NK-92 treated with Interleukin-12 subunit alpha and Interleukin-12 subunit beta, amount 100 ng/mL, for 24 hours (cell line): ENCODE results near the gene GAN.
A peak's percentile ranks its signal among the peaks of the same experiment; 100 is the strongest.

Experiments
- DNase-seq: peaks from one replicate; lab custom pipeline; 2025; lab: John Stamatoyannopoulos, UW

Gene GAN, protein sequence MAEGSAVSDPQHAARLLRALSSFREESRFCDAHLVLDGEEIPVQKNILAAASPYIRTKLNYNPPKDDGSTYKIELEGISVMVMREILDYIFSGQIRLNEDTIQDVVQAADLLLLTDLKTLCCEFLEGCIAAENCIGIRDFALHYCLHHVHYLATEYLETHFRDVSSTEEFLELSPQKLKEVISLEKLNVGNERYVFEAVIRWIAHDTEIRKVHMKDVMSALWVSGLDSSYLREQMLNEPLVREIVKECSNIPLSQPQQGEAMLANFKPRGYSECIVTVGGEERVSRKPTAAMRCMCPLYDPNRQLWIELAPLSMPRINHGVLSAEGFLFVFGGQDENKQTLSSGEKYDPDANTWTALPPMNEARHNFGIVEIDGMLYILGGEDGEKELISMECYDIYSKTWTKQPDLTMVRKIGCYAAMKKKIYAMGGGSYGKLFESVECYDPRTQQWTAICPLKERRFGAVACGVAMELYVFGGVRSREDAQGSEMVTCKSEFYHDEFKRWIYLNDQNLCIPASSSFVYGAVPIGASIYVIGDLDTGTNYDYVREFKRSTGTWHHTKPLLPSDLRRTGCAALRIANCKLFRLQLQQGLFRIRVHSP

DNA sequence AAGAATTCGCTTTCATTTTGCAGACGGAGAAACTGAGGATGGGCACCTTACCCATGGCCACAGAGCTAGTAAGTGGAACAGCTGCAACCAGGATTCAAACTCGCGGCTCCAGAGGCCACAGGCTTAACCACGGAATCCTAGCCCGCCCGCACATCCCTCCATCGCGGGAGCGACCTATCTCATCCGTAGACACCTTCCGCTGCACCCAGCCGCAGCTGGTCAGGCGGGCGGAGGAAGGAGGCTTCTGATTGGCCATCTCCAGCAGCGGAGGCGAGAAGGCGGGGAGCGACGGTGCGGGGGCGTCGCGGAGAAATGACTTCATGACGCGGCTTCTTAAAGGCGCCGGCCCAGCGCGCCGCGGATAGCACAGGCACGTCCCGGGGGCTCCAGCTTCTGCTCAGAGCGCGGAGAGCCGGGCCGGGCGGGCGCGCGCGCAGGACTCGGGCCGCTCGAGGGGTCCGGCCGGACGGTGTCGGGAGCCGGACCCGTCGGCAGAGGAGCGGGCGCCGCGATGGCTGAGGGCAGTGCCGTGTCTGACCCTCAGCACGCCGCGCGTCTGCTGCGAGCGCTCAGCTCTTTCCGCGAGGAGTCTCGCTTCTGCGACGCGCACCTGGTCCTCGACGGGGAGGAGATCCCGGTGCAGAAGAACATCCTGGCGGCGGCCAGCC lies at the start of gene GAN:
Gene GAN (plus strand): TSS at position 360 of the 668 bp plus-strand sequence. CDS start 152 bp downstream, at position 512.
- DNase-seq, result peak; percentile 88

DNA sequence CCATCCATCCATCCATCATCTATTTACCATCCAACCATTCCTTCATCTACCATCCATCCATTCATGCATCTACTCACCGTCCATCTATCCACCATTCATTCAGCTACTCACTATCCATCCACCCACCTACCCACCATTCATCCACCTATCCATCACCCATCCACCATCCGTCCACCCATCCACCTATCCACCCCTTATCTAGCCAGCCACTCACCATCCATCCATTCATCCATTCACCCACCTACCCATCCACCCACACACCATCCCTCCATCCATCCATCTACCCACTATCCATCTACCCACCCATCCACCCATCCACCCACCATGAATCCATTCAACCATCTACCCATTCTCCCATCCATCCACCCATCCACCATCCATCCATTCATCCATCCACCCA lies 49.7 kb upstream of the GAN start:
- no peak for DNase-seq

- DNase-seq, result no peak
Measured at GRCh38 chr16:81265658-81266451, 48.9 kb upstream of the GAN start.

DNA sequence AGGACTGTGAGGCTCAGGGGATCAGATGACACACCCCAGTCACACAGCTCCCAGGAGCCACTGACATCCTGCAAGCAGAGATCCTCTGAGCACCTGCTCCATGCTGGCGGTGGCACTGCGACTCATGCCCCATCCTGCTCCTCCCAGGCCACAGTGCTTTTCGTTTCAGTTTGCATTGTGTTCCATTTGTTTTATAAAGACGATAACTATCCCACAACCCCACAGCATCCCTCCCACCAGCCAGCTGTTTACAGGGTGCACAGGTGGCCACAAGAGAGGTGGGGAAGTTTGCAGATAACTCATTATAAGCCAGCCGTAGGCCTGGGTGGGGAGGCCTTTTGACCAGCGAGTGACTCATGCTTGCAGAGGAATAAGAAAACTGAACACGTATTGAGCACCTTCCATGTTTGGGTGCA lies 48.1 kb upstream of the GAN start:
- no peak for DNase-seq

- DNase-seq, result no peak
Measured at GRCh38 chr16:81268509-81268908, 46.3 kb upstream of the GAN start.

DNA sequence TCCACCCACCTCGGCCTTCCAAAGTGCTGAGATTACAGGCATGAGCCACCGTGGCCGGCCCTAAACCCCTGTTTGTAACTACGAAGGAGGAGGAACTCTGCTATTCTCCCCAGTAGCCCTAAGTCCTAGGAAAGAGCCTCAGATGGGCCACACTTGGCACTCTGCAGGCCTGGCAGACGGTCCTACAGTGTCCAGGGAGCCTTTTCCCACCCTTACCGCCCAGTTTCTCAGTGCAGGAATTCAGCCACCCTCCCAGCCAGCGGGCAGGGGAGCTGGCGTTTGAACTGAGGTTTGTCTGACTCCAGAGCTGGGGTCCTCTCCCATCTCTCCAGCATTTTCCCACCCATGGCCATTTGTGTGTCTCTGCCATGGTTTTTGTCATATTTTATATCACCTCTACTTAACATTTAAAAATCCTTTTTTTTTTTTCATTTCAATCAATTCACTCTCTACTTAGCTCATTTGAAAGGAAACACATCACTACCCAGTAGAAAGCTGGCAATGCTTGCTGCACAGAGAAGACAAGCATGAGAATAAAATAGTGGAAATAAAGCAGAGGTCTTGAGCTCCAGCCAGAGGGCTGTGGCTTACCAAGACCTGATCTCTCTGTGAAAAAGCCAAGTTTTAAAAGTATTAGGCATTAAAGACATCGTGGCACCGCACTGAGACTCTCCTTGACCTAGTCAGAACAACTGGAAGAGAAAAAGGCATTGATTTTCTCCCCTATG lies 41.4 kb upstream of the GAN start:
- DNase-seq, result no peak

- DNase-seq, result no peak
Measured at GRCh38 chr16:81275064-81275532, 39.7 kb upstream of the GAN start.

DNA sequence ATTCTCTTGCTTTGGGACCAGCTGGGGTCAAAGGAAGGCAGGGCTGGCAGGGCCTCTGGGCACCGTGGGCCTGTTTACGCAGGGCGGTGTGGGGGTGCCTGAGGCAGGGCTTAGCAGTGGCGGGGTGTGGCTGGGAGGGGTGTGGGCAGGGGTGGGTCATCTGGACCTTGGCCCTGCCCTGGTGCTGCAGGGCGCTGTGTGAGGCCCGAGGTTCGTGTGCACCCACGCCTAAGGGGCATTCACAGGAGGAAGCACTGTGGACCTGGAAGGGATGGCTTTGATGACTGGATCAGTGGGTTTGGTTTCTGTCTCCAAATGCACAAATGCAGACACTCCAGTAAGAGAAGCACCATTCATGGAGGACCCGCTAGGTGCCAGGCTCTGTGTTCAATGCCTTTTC lies 39.0 kb upstream of the GAN start:
- no peak for DNase-seq

DNA sequence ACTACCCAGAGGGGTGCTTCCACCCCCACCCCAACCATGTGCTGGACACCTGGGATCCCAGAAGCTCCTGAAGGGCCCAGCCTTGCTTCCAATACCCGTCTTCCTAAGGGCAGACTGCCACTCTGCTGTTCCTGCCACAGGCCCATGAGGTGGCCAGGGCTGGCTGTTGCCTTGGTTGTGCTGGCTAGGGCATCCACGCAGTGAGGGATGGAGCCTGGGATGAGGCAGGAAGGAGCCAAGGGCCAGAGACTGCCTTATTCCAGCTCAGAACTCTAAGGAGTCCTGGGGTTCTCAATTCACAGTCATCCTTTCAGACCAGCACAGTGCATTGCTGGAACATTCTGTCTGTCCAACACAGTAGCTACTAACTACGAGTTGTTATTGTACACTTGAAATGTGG lies 38.4 kb upstream of the GAN start:
- DNase-seq, result no peak

DNA sequence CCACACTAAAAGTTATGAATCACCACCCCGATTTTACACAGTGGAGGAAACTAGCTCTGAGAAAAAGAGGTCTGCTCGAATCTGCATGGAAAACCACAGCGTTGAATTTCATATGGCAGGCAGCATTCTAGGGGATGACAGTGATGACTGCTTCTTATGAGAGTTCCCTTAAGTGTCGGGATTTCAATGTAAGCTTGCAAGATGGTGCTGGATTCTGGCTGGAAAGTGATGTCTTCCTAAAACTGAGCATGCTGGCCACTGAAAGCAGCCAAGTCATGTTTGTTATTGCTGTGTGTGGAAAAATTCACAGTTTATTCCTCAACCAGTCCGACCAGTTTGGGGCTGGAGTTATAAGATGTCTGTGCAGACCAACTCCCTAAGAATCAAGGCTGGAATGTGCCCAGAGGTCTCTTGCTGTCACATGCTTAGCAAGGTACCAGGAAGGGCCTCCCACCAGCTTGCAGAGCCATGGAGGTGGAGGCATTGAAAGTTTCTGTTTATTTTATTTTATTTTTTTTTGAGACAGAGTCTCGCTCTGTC lies 37.2 kb upstream of the GAN start:
- DNase-seq, result no peak

- no peak for DNase-seq
Measured at GRCh38 chr16:81278526-81278925, 36.2 kb upstream of the GAN start.

DNA sequence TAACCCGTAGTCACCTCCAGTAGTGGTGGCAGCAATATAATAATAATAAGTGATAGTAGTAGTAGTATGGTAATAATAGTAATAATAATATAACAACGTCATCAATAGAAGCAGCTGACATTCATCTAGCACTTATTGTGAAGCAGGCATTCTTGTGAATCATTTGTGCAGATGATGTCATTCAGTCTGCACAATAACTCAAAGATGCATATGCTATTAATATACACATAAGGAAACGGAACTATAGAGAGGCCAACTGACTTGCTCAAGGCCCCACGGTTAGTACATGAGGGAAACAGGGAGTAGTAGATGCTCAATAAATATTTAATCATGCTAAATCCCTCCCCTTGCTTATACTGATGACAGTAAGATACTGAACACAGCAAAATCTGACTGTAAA lies 35.4 kb upstream of the GAN start:
- no peak for DNase-seq

DNA sequence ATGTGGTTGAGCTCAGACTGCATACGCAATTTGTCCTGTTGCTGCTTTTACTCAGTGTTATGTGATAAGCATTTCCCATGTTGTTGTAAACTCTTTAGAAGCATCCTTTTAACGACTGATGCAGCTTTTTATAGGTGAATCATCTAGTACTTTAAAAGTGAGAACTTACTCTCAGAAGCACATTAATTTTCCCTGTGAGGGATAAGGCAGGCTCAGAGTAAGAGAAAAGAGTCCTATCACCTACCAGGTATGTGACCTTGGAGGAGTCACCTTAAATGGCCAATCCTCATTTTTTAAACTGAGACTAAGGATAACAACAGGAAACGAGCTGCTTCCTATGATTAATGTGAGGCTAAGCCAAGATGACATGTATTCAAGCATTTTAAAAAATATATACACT lies 34.4 kb upstream of the GAN start:
- DNase-seq, result no peak

GRCh38 chr16:81283044-81283443 lies 31.7 kb upstream of the GAN start:
- no peak for DNase-seq

GRCh38 chr16:81284995-81285600 lies 29.7 kb upstream of the GAN start:
- no peak for DNase-seq

DNA sequence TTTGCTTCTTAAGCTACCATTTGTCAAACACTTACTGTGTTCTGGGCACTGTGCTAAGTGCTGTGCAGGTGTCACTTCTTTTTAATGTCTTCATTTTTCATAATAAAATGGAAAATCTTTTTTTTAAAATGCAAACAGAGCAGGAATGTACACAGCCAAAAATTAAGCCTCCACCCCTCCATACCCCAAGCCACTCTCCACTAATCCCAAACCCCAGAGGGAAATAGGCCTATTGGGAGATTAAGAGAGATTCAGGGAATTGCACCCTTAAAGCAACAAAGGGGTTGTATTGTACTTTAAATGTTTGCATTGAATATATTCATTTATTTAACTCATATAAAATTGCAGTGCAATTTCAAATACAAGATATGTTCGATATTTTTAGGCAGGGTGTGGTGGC lies 28.6 kb upstream of the GAN start:
- no peak for DNase-seq

- no peak for DNase-seq
Measured at GRCh38 chr16:81291117-81291516, 23.6 kb upstream of the GAN start.

DNA sequence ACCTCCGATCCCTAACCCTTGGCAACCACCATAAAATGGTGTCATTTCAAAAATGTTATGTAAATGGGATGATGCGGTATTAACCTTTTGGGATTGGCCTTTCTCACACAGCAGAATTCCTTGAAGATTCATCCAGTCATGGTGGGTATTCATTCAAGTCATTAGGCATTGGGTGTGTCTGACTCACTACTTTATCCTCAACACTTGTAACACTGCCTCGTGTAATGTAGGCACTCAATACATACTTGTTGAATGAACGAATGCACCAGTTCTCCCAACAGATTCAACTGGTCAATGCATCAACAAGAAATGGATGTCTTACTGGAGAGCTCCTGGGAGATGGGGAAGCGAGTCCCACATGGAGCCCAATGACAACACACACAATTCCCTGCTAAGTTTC lies 21.8 kb upstream of the GAN start:
- no peak for DNase-seq

DNA sequence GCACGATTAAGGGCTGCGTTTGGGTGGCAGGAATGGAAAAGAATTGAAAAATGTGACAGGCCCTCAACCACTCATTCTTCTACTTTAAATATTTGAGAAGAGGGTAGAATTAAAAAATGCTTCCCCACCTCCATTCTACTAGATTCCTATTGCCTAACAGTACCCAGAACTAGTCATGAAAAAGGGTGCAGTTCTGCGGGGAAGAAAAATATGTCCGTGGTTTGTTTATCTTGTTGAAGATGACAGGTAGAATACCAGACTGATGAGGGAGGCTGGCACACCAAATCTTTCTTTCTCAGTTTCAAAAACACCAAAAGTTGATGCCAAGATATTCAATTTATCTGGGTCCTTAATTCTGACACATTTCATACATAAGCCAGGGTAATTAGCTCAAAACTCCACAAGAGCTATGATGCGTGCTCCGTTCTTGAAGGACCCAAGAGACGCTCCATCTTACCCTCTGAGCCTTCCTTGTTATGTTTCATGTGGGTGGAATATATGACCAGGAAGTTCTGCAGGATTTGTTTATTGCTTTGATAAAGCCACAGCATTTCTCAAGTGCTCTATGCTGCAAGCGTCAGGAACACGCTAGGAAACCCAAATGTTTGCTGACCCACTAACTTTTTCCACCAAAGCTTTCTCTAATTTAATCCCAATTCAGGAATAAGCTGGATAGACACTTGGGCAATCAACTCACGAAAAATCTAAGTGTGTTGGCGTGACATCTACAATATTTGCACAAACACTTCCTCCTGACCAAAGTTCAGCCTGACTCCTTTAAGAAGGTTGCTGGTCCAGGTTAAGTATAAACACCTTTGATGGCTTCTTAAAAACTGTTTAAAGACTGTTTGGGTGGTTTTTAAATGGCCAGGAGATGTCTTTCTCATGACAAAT lies 20.6 kb upstream of the GAN start:
- no peak for DNase-seq

GRCh38 chr16:81296631-81297030 lies 18.1 kb upstream of the GAN start:
- DNase-seq, result no peak
